B cell (primary cell): ENCODE data around the gene OR11L1. TPM values are rescaled to one million over a fixed set of nuclear protein-coding genes. Genes with fewer than 3 reads are reported as not detected.

Experiments used
- ATAC-seq: fragments of 200-7000 bp; cut with Tn5 transposase; one replicate; pipeline ENCODE4 v1.10.0; 2021; ENCODE audit warnings: low read depth, mild to moderate bottlenecking, moderate number of reproducible peaks, moderate library complexity
- CTCF ChIA-PET: fragments of 350-600 bp; sonication (Branson Sonifier 250); formaldehyde crosslinking; loops from one replicate; lab custom pipeline; 2021; ENCODE audit warnings: antibody characterized with exemption, inconsistent platforms; lab: Charles Lee
- POLR2A ChIA-PET: fragments of 350-600 bp; sonication (Branson Sonifier 250); formaldehyde crosslinking; loops from one replicate; lab custom pipeline; 2021; ENCODE audit warnings: antibody characterized with exemption; lab: Charles Lee
- DNase-seq: peaks from one replicate; pipeline ENCODE4 v3.0.0; 2013
- H2AFZ ChIP-seq: 2 replicates; pipeline ENCODE4 v1.6.1; 2012; ENCODE audit warnings: mild to moderate bottlenecking, low read depth, low read length; ENCODE audit not compliant: insufficient read depth, poor library complexity, severe bottlenecking
- H3K27ac ChIP-seq, 2 donors: 1 replicate in 1 of 2; 2 replicates in 1 of 2; pipeline ENCODE4 v1.5.1; 2012 to 2013; ENCODE audit warnings: low read length in 2 of 2, mild to moderate bottlenecking in 2 of 2, moderate library complexity in 1 of 2
- H3K27me3 ChIP-seq, 4 experiments: fragments of 200-600 bp in 1 of 4; sonication (generic) in 1 of 4; replicated peaks in 1 of 4; 1 replicate in 2 of 4; 2 replicates in 2 of 4; pipeline versions ENCODE4 v1.6.1 to v1.7.0; 2013 to 2016; ENCODE audit warnings: low read length in 3 of 4, mild to moderate bottlenecking in 2 of 4, mixed read lengths in 1 of 4, moderate library complexity in 1 of 4; ENCODE audit not compliant: insufficient read depth in 4 of 4, control insufficient read depth in 3 of 4; ENCODE audit errors: control extremely low read depth in 1 of 4
- H3K36me3 ChIP-seq, 2 experiments: replicated peaks in 1 of 2; 1 replicate in 1 of 2; 2 replicates in 1 of 2; pipeline versions ENCODE4 v1.6.1 to v1.7.1; 2013; ENCODE audit warnings: low read length in 1 of 2; ENCODE audit not compliant: insufficient read depth in 2 of 2, control insufficient read depth in 1 of 2; ENCODE audit errors: control extremely low read depth in 1 of 2, extremely low read depth in 1 of 2
- H3K4me1 ChIP-seq, 2 donors: fragments of 200-600 bp in 1 of 2; sonication (generic) in 1 of 2; 1 replicate in 1 of 2; 2 replicates in 1 of 2; pipeline versions ENCODE4 v1.5.1 to v1.6.1; 2013 to 2017; ENCODE audit warnings: low read length in 2 of 2; ENCODE audit not compliant: control insufficient read depth in 2 of 2, insufficient read depth in 2 of 2
- H3K4me2 ChIP-seq: replicated peaks from 2 replicates; pipeline ENCODE3; 2012; ENCODE audit warnings: mild to moderate bottlenecking, low read depth, low read length; ENCODE audit not compliant: poor library complexity, severe bottlenecking
- H3K4me3 ChIP-seq, 5 experiments: fragments of 200-600 bp in 1 of 5; sonication (generic) in 1 of 5; 1 replicate in 3 of 5; 2 replicates in 2 of 5; pipeline versions ENCODE4 v1.5.1 to v1.7.0; 2011 to 2016; ENCODE audit warnings: low read length in 4 of 5, mild to moderate bottlenecking in 4 of 5, low read depth in 2 of 5, control low read depth in 1 of 5, moderate library complexity in 1 of 5; ENCODE audit not compliant: insufficient read depth in 1 of 5; ENCODE audit errors: control extremely low read depth in 1 of 5, extremely low read depth in 1 of 5
- H3K79me2 ChIP-seq: fragments of 200-600 bp; sonication (generic); one replicate; pipeline ENCODE4 v1.6.0; 2016; ENCODE audit warnings: low read length; ENCODE audit not compliant: control insufficient read depth, insufficient read depth
- H3K9ac ChIP-seq: fragments of 200-600 bp; sonication (generic); 2 replicates; pipeline ENCODE4 v1.6.1; 2017; ENCODE audit warnings: mild to moderate bottlenecking, low read length, moderate library complexity
- H3K9me3 ChIP-seq, 3 donors: one replicate each; pipeline versions ENCODE4 v1.6.1 to v1.7.1; 2013; ENCODE audit warnings: low read length in 2 of 3; ENCODE audit not compliant: control insufficient read depth in 2 of 3, insufficient read depth in 1 of 3; ENCODE audit errors: control extremely low read depth in 1 of 3
- H4K20me1 ChIP-seq: 2 replicates; pipeline ENCODE4 v1.6.0; 2012; ENCODE audit warnings: mild to moderate bottlenecking, low read length; ENCODE audit not compliant: insufficient read depth, control insufficient read depth, poor library complexity, severe bottlenecking
- H3K27ac Mint-ChIP-seq: one replicate; pipeline ENCODE4 v1.8.0; 2021; ENCODE audit warnings: mixed read lengths
- H3K27me3 Mint-ChIP-seq: one replicate; pipeline ENCODE4 v1.8.0; 2021; ENCODE audit warnings: mixed read lengths
- H3K4me1 Mint-ChIP-seq: one replicate; pipeline ENCODE4 v1.8.0; 2021; ENCODE audit warnings: mixed read lengths
- H3K4me3 Mint-ChIP-seq: one replicate; pipeline ENCODE4 v1.8.0; 2021; ENCODE audit warnings: mixed read lengths
- H3K9me3 Mint-ChIP-seq: one replicate; pipeline ENCODE4 v1.8.0; 2022; ENCODE audit warnings: mixed read lengths; ENCODE audit not compliant: insufficient read depth
- CTCF ChIP-seq: fragments of 200-600 bp; IDR thresholded peaks from one replicate; pipeline ENCODE4 v1.8.0; 2022; ENCODE audit warnings: antibody characterized with exemption, mild to moderate bottlenecking
- EZH2 ChIP-seq: IDR thresholded peaks from 2 replicates; pipeline ENCODE4 v1.6.1; 2012; ENCODE audit warnings: borderline replicate concordance, low read depth, mild to moderate bottlenecking, moderate library complexity, low read length; ENCODE audit not compliant: insufficient read depth, poor library complexity, severe bottlenecking
- WGBS: methylation state at CpG from one replicate; pipeline ENCODE4 v1.1.5; 2013; ENCODE audit warnings: missing lambda C conversion rate; ENCODE audit not compliant: insufficient coverage; 5-methylcytosine and 5-hydroxymethylcytosine counted together
- intact Hi-C: fragments of 100-400 bp; cut with micrococcal nuclease; formaldehyde crosslinking; loops from one replicate; pipeline ENCODE4 v1.10.0; 2022
- polyA plus RNA-seq: library from polyadenylated mRNA; depleted of rRNA; stranded (reverse); fragments of >200 nt; gene quantifications from 2 replicates; pipeline ENCODE4 v1.2.3, GENCODE V29; 2012
- total RNA-seq, 2 donors: library from RNA; stranded (reverse); fragments of 120-200 nt in 1 of 2; gene quantifications; 1 replicate in 1 of 2; 2 replicates in 1 of 2; pipeline versions ENCODE4 v1.2.3 to v1.2.4, GENCODE V29; 2013 to 2022

Gene OR11L1
- total and polyA plus RNA-seq, 2 donors (not counting 1 experiment from before 2014, with no cell fraction given): not detected

- Mint-ChIP-seq H3K9me3 (no peaks in the 10 kb centered on the region), H3K4me1 (peaks cover 3% of the 10 kb centered on the region), H3K27me3 (no peaks in the 10 kb centered on the region), H3K27ac (no peak overlapping the region), H3K4me3 (no peak overlapping the region)
- H3K27ac ChIP-seq: no peak overlapping the region
- POLR2A ChIA-PET: no interaction called here
- TF ChIP-seq CTCF (no peak), EZH2 (no peak)
- H3K4me3 ChIP-seq: no peak overlapping the region
- H3K9ac ChIP-seq: no peak overlapping the region
- H3K9me3 ChIP-seq: no peaks in the 10 kb centered on the region
- intact Hi-C loops: no loop called here
- H3K36me3 ChIP-seq: no peaks in the 10 kb centered on the region
- no peak for DNase-seq
- no peak for ATAC-seq
- no peak overlapping the region for H3K4me2 ChIP-seq
- H3K4me1 ChIP-seq: no peaks in the 10 kb centered on the region
- no peak overlapping the region for H2AFZ ChIP-seq
- no peaks in the 10 kb centered on the region for H3K79me2 ChIP-seq
- no peaks in the 10 kb centered on the region for H3K27me3 ChIP-seq
- WGBS: no CpG with 5 or more reads among the region's 2 CpGs
- no peaks in the 10 kb centered on the region for H4K20me1 ChIP-seq
- CTCF ChIA-PET: no interaction called here
Observed at GRCh38 chr1:247822060-247822459, 19.6 kb downstream of the OR11L1 start.

- H3K27me3 ChIP-seq: peaks cover 0 to 3% (median 0%) of the 10 kb centered on the region in 4 experiments
- no peak for TF ChIP-seq EZH2
- TF ChIP-seq CTCF: no peak
- H3K4me3 ChIP-seq: no peak overlapping the region
- DNase-seq (no peak), ATAC-seq (no peak)
- H3K4me2 ChIP-seq: no peak overlapping the region
- H4K20me1 ChIP-seq: no peaks in the 10 kb centered on the region
- Mint-ChIP-seq H3K4me3 (no peak overlapping the region), H3K9me3 (no peaks in the 10 kb centered on the region), H3K27ac (no peak overlapping the region), H3K27me3 (no peaks in the 10 kb centered on the region), H3K4me1 (no peaks in the 10 kb centered on the region)
- H3K27ac ChIP-seq: no peak overlapping the region
- no peaks in the 10 kb centered on the region for H3K9me3 ChIP-seq
- no peaks in the 10 kb centered on the region for H3K4me1 ChIP-seq
- ChIA-PET POLR2A (no interaction called here), CTCF (no interaction called here)
- intact Hi-C loops: no loop called here
- no peak overlapping the region for H3K9ac ChIP-seq
- no peaks in the 10 kb centered on the region for H3K36me3 ChIP-seq
- H2AFZ ChIP-seq: no peak overlapping the region
- H3K79me2 ChIP-seq: no peaks in the 10 kb centered on the region
- WGBS: 100% methylated on average over 1 of the region's 2 CpGs
Observed at GRCh38 chr1:247812637-247813036, 29.1 kb downstream of the OR11L1 start.
